Activated CD8-positive, alpha-beta memory T cell treated with anti-CD3 and anti-CD28 coated beads, Interleukin-2, amount 50 U/mL, for 24 hours (primary cell): Measurements from ENCODE around the gene FLNA.
"Not testable (repeated sequence)": the region's sequence is repeated elsewhere in the genome, so short reads cannot be mapped to it uniquely, and the experiment has no call there.

Experiments
- DNase-seq: peaks from one replicate; pipeline ENCODE4 v3.0.0-alpha.2; 2020; ENCODE audit errors: extremely low read depth

FLNA gene

GRCh38 chrX:154360155-154360713 lies 14.2 kb downstream of the FLNA start:
- no peak for DNase-seq

GRCh38 chrX:154359362-154360154 lies 14.9 kb downstream of the FLNA start:
- DNase-seq: no peak

- DNase-seq: no peak
Measured at GRCh38 chrX:154358829-154359228, 15.6 kb downstream of the FLNA start.

- no peak for DNase-seq
Measured at GRCh38 chrX:154358011-154358410, 16.4 kb downstream of the FLNA start.

GRCh38 chrX:154357205-154357604 lies 17.2 kb downstream of the FLNA start:
- DNase-seq: no peak

- no peak for DNase-seq
Measured at GRCh38 chrX:154356596-154356995, 17.8 kb downstream of the FLNA start.

GRCh38 chrX:154355776-154356140 lies 18.7 kb downstream of the FLNA start:
- no peak for DNase-seq

- DNase-seq: no peak
Measured at GRCh38 chrX:154355094-154355775, 19.2 kb downstream of the FLNA start.

GRCh38 chrX:154354516-154354915 lies 19.9 kb downstream of the FLNA start:
- DNase-seq: no peak

- DNase-seq: no peak
Measured at GRCh38 chrX:154354013-154354412, 20.4 kb downstream of the FLNA start.

- DNase-seq: no peak
Measured at GRCh38 chrX:154353172-154353843, 21.1 kb downstream of the FLNA start.

GRCh38 chrX:154352466-154352865 lies 22.0 kb downstream of the FLNA start:
- DNase-seq: no peak

- no peak for DNase-seq
Measured at GRCh38 chrX:154352012-154352401, 22.4 kb downstream of the FLNA start.

GRCh38 chrX:154351183-154352011 lies 23.0 kb downstream of the FLNA start:
- no peak for DNase-seq

GRCh38 chrX:154350429-154351182 lies 23.8 kb downstream of the FLNA start:
- no peak for DNase-seq

- no peak for DNase-seq
Measured at GRCh38 chrX:154349979-154350378, 24.5 kb downstream of the FLNA start.

GRCh38 chrX:154349359-154349935 lies 25.0 kb downstream of the FLNA start:
- no peak for DNase-seq

GRCh38 chrX:154348646-154349358 lies 25.6 kb downstream of the FLNA start:
- no peak for DNase-seq

GRCh38 chrX:154348114-154348531 lies 26.3 kb downstream of the FLNA start:
- DNase-seq: no peak

- not testable (repeated sequence) for DNase-seq
Measured at GRCh38 chrX:154343620-154344019, 30.8 kb downstream of the FLNA start.
